Loucy (cell line): Measurements from ENCODE around the gene SPATA13.
A peak's percentile ranks its signal among the peaks of the same experiment; 100 is the strongest.
"Not testable (repeated sequence)": the region's sequence is repeated elsewhere in the genome, so short reads cannot be mapped to it uniquely, and the experiment has no call there.

Experiments
- H2AFZ ChIP-seq: fragments of 200-600 bp; sonication (generic); 2 replicates; pipeline ENCODE4 v1.6.0; 2016; ENCODE audit warnings: antibody characterized with exemption, mild to moderate bottlenecking, low read length, moderate library complexity
- H3F3A ChIP-seq: fragments of 200-600 bp; 2 replicates; pipeline ENCODE4 v1.6.0; 2016; ENCODE audit warnings: antibody characterized with exemption, low read depth, mild to moderate bottlenecking
- H3K27me3 ChIP-seq: fragments of 200-600 bp; sonication (generic); 2 replicates; pipeline ENCODE4 v1.6.1; 2014; ENCODE audit warnings: low read length, mild to moderate bottlenecking; ENCODE audit not compliant: insufficient read depth, poor library complexity, severe bottlenecking
- H3K36me3 ChIP-seq: fragments of 200-600 bp; sonication (generic); 2 replicates; pipeline ENCODE4 v1.6.1; 2016; ENCODE audit warnings: low read length; ENCODE audit not compliant: insufficient read depth
- H3K4me1 ChIP-seq: fragments of 200-600 bp; sonication (generic); 2 replicates; pipeline ENCODE4 v1.5.1; 2014; ENCODE audit warnings: low read length, mild to moderate bottlenecking; ENCODE audit not compliant: insufficient read depth, poor library complexity, severe bottlenecking
- H3K4me2 ChIP-seq: fragments of 200-600 bp; sonication (generic); 2 replicates; pipeline ENCODE4 v1.6.0; 2014; ENCODE audit warnings: antibody characterized with exemption, low read length, low read depth, mild to moderate bottlenecking; ENCODE audit not compliant: poor library complexity, severe bottlenecking
- H3K4me3 ChIP-seq: fragments of 200-600 bp; sonication (generic); 2 replicates; pipeline ENCODE4 v1.5.1; 2014; ENCODE audit warnings: low read length, mild to moderate bottlenecking, mixed read lengths; ENCODE audit not compliant: poor library complexity, severe bottlenecking
- H3K79me2 ChIP-seq: fragments of 200-600 bp; sonication (generic); 2 replicates; pipeline ENCODE4 v1.6.1; 2014; ENCODE audit warnings: low read length; ENCODE audit not compliant: insufficient read depth
- H3K9ac ChIP-seq: fragments of 200-600 bp; sonication (generic); 2 replicates; pipeline ENCODE4 v1.6.0; 2014; ENCODE audit warnings: mild to moderate bottlenecking, low read depth, low read length, moderate library complexity; ENCODE audit not compliant: poor library complexity, severe bottlenecking
- H3K9me2 ChIP-seq: fragments of 200-600 bp; sonication (generic); replicated peaks from 2 replicates; pipeline ENCODE4 v1.6.1; 2016; ENCODE audit warnings: low read depth, low read length, mixed read lengths
- H3K9me3 ChIP-seq: fragments of 200-600 bp; sonication (generic); 2 replicates; pipeline ENCODE4 v1.6.1; 2014; ENCODE audit warnings: mild to moderate bottlenecking, antibody characterized with exemption, low read length, low read depth; ENCODE audit not compliant: insufficient read depth
- H4K20me1 ChIP-seq: fragments of 200-600 bp; sonication (generic); 2 replicates; pipeline ENCODE4 v1.6.0; 2014; ENCODE audit warnings: antibody characterized with exemption, low read length, mild to moderate bottlenecking; ENCODE audit not compliant: insufficient read depth, poor library complexity, severe bottlenecking
- EZH2phosphoT487 ChIP-seq: fragments of 200-600 bp; IDR thresholded peaks from 2 replicates; pipeline ENCODE4 v1.6.1; 2018; ENCODE audit warnings: antibody characterized with exemption, mild to moderate bottlenecking, moderate library complexity, borderline replicate concordance
- TF ChIP-seq, protein P1 (sequence below): fragments of 200-600 bp; sonication (generic); conservative IDR thresholded peaks from 2 replicates; pipeline ENCODE4 v1.5.1; 2014; ENCODE audit warnings: mild to moderate bottlenecking, antibody characterized with exemption, low read length

SPATA13 gene

DNA sequence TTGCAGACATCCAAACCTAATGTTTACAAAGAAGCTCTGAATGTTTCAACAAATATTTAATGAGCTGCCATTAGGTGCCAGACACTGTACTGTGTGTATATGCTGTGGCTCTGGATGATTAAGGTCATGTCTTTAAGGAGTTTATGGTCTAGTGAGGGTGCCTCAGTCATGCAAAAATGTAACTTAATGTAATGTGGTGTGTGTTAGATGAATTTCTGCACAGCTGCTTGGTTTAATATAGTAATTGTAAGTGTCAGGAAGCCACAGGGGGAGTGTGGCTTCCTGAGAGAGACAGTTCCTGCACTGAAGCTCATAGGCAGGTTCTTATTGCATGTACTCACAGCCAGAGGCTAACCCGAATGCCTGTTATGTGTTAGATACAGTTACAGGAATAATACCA is 43.3 kb downstream of the SPATA13 start:
- Histone ChIP-seq H3K79me2 (peaks cover 68% of the 10 kb centered on the region), H4K20me1 (no peaks in the 10 kb centered on the region), H3F3A (peaks cover 5% of the 10 kb centered on the region), H3K4me2 (peak overlapping the region; percentile 85), H3K4me1 (peaks cover 37% of the 10 kb centered on the region), H3K27me3 (no peaks in the 10 kb centered on the region), H3K4me3 (peak overlapping the region; percentile 62), H3K9ac (peak overlapping the region; percentile 73), H3K36me3 (no peaks in the 10 kb centered on the region), H3K9me2 (no peaks in the 10 kb centered on the region), H2AFZ (no peak overlapping the region), H3K9me3 (no peaks in the 10 kb centered on the region)
- TF ChIP-seq, protein P1, sequence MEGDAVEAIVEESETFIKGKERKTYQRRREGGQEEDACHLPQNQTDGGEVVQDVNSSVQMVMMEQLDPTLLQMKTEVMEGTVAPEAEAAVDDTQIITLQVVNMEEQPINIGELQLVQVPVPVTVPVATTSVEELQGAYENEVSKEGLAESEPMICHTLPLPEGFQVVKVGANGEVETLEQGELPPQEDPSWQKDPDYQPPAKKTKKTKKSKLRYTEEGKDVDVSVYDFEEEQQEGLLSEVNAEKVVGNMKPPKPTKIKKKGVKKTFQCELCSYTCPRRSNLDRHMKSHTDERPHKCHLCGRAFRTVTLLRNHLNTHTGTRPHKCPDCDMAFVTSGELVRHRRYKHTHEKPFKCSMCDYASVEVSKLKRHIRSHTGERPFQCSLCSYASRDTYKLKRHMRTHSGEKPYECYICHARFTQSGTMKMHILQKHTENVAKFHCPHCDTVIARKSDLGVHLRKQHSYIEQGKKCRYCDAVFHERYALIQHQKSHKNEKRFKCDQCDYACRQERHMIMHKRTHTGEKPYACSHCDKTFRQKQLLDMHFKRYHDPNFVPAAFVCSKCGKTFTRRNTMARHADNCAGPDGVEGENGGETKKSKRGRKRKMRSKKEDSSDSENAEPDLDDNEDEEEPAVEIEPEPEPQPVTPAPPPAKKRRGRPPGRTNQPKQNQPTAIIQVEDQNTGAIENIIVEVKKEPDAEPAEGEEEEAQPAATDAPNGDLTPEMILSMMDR: no peak
- no peak for TF ChIP-seq EZH2phosphoT487

DNA sequence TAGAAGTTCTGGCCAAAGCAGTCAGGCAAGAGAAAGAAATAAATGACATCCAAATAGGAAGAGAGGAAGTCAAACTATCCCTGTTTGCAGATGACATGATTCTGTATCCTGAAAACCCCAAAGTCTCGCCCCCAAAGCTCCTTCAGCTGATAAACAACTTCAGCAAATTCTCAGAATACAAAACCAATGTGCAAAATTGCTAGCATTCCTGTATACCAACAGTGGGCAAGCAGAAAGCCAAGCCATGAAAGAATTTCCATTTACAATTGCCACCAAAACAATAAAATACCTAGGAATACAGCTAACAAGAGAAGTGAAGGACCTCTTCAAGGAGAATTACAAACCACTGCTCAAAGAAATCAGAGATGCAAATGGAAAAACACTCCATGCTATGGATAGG is 44.6 kb downstream of the SPATA13 start:
- H3K36me3 ChIP-seq: not testable (repeated sequence)
- H3K4me3 ChIP-seq: peak overlapping the region; percentile 62

DNA sequence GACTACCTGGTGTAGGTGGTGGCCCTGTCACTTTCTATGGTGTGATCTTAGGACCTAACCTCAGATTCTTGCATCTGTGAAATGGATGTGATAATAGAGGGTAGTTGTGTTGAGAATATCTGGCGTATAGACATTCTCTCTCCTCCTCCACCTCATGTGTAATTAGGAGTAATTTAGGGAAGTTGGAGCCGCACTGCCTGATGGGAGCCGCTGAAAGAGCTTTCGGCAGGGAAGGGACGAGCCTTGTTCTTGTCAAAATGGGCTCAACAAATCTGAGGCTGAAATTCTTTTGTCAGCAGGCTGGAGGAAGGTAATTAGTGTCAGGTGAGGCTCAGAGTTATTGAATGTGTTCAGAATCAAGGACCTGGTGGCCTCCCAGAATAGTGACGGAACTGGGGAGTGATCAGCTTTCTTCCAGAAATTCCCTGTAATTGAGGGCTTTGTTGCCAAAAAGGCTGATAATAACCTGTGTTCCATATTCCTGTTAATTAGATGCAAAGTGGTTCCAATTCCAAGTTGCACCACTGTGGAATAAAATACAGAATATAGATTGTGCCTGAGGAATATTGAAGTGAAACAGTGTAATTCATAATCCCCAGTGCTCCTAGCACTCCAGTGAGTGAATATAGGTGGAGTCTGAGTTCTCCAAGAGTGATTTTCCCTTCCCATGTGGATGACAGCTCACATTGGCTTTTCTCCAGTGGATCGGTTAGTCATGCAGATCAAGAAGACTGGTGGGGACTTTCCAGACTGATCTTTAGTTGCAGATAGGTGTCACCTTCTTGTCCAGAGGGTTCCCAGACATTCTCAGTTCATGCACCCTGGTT is 47.5 kb downstream of the SPATA13 start:
- no peaks in the 10 kb centered on the region for H3K9me2 ChIP-seq
- no peaks in the 10 kb centered on the region for H3K36me3 ChIP-seq
- H3K9ac ChIP-seq: no peak overlapping the region
- H3K4me3 ChIP-seq: no peak overlapping the region
- no peaks in the 10 kb centered on the region for H4K20me1 ChIP-seq
- H2AFZ ChIP-seq: no peak overlapping the region
- no peaks in the 10 kb centered on the region for H3K9me3 ChIP-seq
- peaks cover 71% of the 10 kb centered on the region for H3K79me2 ChIP-seq
- peaks cover 5% of the 10 kb centered on the region for H3F3A ChIP-seq
- peaks cover 31% of the 10 kb centered on the region for H3K4me1 ChIP-seq
- no peaks in the 10 kb centered on the region for H3K27me3 ChIP-seq
- TF ChIP-seq, protein P1: no peak
- TF ChIP-seq EZH2phosphoT487: no peak
- no peak overlapping the region for H3K4me2 ChIP-seq

More for the DNA sequence above, 44.6 kb downstream of the SPATA13 start:
- H3K9me3 ChIP-seq, H3K9me2 ChIP-seq, H3K27me3 ChIP-seq, H3F3A ChIP-seq, H2AFZ ChIP-seq, H4K20me1 ChIP-seq: not testable (repeated sequence)
- H3K9ac ChIP-seq: peak overlapping the region; percentile 65
- H3K4me1 ChIP-seq: peaks cover 37% of the 10 kb centered on the region
- H3K4me2 ChIP-seq: peak overlapping the region; percentile 70
- H3K79me2 ChIP-seq: peaks cover 71% of the 10 kb centered on the region

DNA sequence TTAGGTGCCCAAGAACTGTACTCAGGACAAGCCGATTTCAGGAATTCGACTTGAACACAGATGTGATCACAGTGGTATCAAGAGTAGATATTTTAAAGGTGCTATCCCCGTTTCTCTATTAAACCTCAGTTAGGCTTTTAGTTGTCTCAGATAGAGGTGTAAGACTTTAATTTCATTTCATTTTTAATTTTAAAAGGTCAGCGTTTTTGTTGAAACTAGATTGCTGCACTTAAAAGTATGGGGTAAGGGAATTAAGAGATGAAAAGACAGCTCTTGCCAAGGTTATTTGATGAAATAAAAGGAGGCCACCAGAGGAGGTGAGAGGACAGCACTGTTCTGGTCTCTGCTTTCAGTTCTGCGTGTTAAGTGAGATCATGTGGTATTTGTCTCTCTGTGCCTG is 48.6 kb downstream of the SPATA13 start:
- Histone ChIP-seq H3K4me1 (peaks cover 24% of the 10 kb centered on the region), H3K4me2 (no peak overlapping the region)

More for the DNA sequence above, 48.6 kb downstream of the SPATA13 start:
- H3K9me3 ChIP-seq: no peaks in the 10 kb centered on the region
- no peak for TF ChIP-seq EZH2phosphoT487
- TF ChIP-seq, protein P1: no peak
- no peak overlapping the region for H3K9ac ChIP-seq
- H3K9me2 ChIP-seq: no peaks in the 10 kb centered on the region
- H3K4me3 ChIP-seq: no peak overlapping the region
- no peaks in the 10 kb centered on the region for H3K36me3 ChIP-seq
- H3K27me3 ChIP-seq: no peaks in the 10 kb centered on the region
- no peaks in the 10 kb centered on the region for H4K20me1 ChIP-seq
- peaks cover 77% of the 10 kb centered on the region for H3K79me2 ChIP-seq
- no peak overlapping the region for H2AFZ ChIP-seq
- no peaks in the 10 kb centered on the region for H3F3A ChIP-seq
